ENCODE measurements around the gene NCBP1.
A peak's percentile ranks its signal among the peaks of the same experiment; 100 is the strongest.

NCBP1 gene

GRCh38 chr9:97688654-97689053 is 55.0 kb downstream of the NCBP1 start:
- TF ChIP-seq CTCF (IDR thresholded peaks at IDR 0.05) = no peak
- H3K4me3 ChIP-seq (ENCODE audit: low read depth in 1 of 2, low read length in 1 of 2) = no peak overlapping the region
- no peaks in the 10 kb centered on the region for H3K27me3 ChIP-seq
- peaks cover 56% of the 10 kb centered on the region for H3K36me3 ChIP-seq
- no peaks in the 10 kb centered on the region for H3K9me3 ChIP-seq
- H3K4me1 ChIP-seq (ENCODE audit: control insufficient read depth in 1 of 2, insufficient read depth in 1 of 2, low read depth in 1 of 2, low read length in 1 of 2) = no peaks in the 10 kb centered on the region
- H3K27ac ChIP-seq = no peak overlapping the region

GRCh38 chr9:97689401-97690180 is 56.0 kb downstream of the NCBP1 start:
- H3K4me1 ChIP-seq (ENCODE audit: control insufficient read depth in 1 of 2, insufficient read depth in 1 of 2, low read depth in 1 of 2, low read length in 1 of 2) = no peaks in the 10 kb centered on the region
- peaks cover 46% of the 10 kb centered on the region for H3K36me3 ChIP-seq
- no peak for TF ChIP-seq CTCF (IDR thresholded peaks at IDR 0.05)
- no peaks in the 10 kb centered on the region for H3K27me3 ChIP-seq
- H3K9me3 ChIP-seq = no peaks in the 10 kb centered on the region
- no peak overlapping the region for H3K4me3 ChIP-seq (ENCODE audit: low read depth in 1 of 2, low read length in 1 of 2)
- no peak overlapping the region for H3K27ac ChIP-seq

- H3K27me3 ChIP-seq = no peaks in the 10 kb centered on the region
- H3K4me3 ChIP-seq (ENCODE audit: low read depth in 1 of 2, low read length in 1 of 2) = no peak overlapping the region
- TF ChIP-seq CTCF (IDR thresholded peaks at IDR 0.05) = no peak
- peaks cover 13 to 16% of the 10 kb centered on the region in 2 experiments for H3K4me1 ChIP-seq (ENCODE audit: control insufficient read depth in 1 of 2, insufficient read depth in 1 of 2, low read depth in 1 of 2, low read length in 1 of 2)
- H3K36me3 ChIP-seq = peaks cover 16% of the 10 kb centered on the region
- H3K9me3 ChIP-seq = no peaks in the 10 kb centered on the region
- no peak overlapping the region for H3K27ac ChIP-seq
Measured at GRCh38 chr9:97694769-97695168, 61.1 kb downstream of the NCBP1 start.

- Histone ChIP-seq H3K4me1 (ENCODE audit: control insufficient read depth in 1 of 2, insufficient read depth in 1 of 2, low read depth in 1 of 2, low read length in 1 of 2) (peaks cover 13 to 16% of the 10 kb centered on the region in 2 experiments), H3K27me3 (no peaks in the 10 kb centered on the region), H3K9me3 (no peaks in the 10 kb centered on the region), H3K36me3 (peaks cover 16% of the 10 kb centered on the region), H3K27ac (no peak overlapping the region), H3K4me3 (ENCODE audit: low read depth in 1 of 2, low read length in 1 of 2) (no peak overlapping the region)
- TF ChIP-seq CTCF (IDR thresholded peaks at IDR 0.05) = no peak
Measured at GRCh38 chr9:97695390-97695789, 61.8 kb downstream of the NCBP1 start.

GRCh38 chr9:97695995-97696802 is 62.6 kb downstream of the NCBP1 start:
- no peak for TF ChIP-seq CTCF (IDR thresholded peaks at IDR 0.05)
- Histone ChIP-seq H3K4me3 (ENCODE audit: low read depth in 1 of 2, low read length in 1 of 2) (peak overlapping the region; percentile 71 to 86), H3K9me3 (no peaks in the 10 kb centered on the region)

More at GRCh38 chr9:97695995-97696802, 62.6 kb downstream of the NCBP1 start:
- peaks cover 10% of the 10 kb centered on the region for H3K36me3 ChIP-seq
- H3K27me3 ChIP-seq = peaks cover 6% of the 10 kb centered on the region
- peaks cover 13 to 16% of the 10 kb centered on the region in 2 experiments for H3K4me1 ChIP-seq (ENCODE audit: control insufficient read depth in 1 of 2, insufficient read depth in 1 of 2, low read depth in 1 of 2, low read length in 1 of 2)
- peak overlapping the region; percentile 81 for H3K27ac ChIP-seq
